ENCODE results near the gene MXD4.

MXD4 gene

GRCh38 chr4:2301225-2301642 lies 39.3 kb upstream of the MXD4 start:
- H3K36me3 ChIP-seq (ENCODE audit: control insufficient read depth in 5 of 5, insufficient read depth in 5 of 5, low read length in 5 of 5): peaks cover 0 to 16% (median 3%) of the 10 kb centered on the region in 5 donors
- H3K9me3 ChIP-seq (ENCODE audit: control insufficient read depth in 5 of 5, low read length in 5 of 5): peaks cover 0 to 7% (median 6%) of the 10 kb centered on the region in 5 donors
- H3K27ac ChIP-seq (ENCODE audit: low read depth, low read length): no peak overlapping the region
- no peak overlapping the region for H3K9ac ChIP-seq (ENCODE audit: low read length in 5 of 5)
- H3K27me3 ChIP-seq (ENCODE audit: control insufficient read depth in 5 of 5, insufficient read depth in 4 of 5, low read length in 5 of 5): no peaks in the 10 kb centered on the region
- H3K4me1 ChIP-seq (ENCODE audit: control insufficient read depth in 5 of 5, insufficient read depth in 5 of 5, low read length in 5 of 5): peaks cover 0 to 10% (median 0%) of the 10 kb centered on the region in 5 donors
- no peak overlapping the region for H3K4me3 ChIP-seq (ENCODE audit: low read depth in 1 of 5, low read length in 5 of 5)

DNA sequence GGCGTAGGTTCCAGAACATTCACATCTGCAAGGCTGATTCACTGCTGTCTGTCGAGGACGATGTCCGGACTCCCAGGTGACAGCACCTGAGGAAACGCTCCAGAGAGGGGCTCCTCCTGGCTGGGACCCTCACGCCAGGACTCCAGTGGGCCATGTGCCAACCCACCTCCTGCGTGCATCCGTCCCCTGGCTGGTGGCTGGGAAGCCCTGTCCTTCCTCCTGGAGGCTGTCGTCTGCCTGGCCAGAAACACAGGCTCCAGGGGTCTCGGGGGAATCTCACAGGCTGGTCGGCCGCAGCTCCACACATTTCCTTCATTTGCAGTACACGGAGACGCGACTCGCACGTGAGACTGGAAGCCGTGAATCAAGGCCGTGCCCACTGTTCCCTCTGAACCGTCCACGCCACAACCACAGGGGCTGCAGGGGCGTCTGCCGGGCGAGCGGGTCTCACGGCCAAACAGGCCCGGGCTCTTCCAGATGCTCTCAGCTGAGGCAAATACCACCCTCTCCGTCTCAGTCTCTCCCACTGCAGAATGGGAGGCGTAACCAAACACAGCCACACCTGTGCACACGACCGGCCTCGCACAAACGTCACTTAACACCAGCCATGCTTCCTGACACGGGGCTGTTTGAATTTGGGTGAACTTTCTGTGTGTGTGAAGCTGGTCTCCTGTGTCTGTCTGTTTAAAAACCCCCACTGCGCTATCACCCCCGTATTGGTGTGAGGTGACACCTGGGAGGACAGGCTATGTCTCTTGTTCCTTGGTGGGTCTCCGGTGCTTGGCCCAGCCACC lies 38.7 kb upstream of the MXD4 start:
- Histone ChIP-seq H3K9me3 (ENCODE audit: control insufficient read depth in 5 of 5, low read length in 5 of 5) (peaks cover 0 to 7% (median 6%) of the 10 kb centered on the region in 5 donors), H3K27ac (ENCODE audit: low read depth, low read length) (no peak overlapping the region)

DNA sequence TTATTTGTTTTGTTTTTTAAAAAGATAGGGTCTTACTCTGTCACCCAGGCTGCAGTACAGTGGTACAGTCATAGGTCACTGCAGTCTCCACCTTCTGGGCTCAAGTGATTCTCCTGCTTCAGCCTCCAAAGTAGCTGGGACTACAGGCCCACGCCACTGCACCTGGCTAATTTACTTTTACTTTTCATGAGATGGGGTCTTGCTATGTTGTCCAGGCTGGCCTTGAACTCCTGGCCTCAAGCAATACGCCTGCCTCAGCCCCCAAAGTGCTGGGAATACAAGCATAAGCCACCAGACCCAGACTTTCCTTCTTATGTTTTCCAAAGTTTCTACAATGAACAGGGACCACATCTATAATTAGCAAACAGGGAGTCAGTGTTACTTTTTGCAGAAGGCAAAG lies 37.9 kb upstream of the MXD4 start:
- Histone ChIP-seq H3K36me3 (ENCODE audit: control insufficient read depth in 5 of 5, insufficient read depth in 5 of 5, low read length in 5 of 5) (peaks cover 0 to 14% (median 0%) of the 10 kb centered on the region in 5 donors), H3K4me1 (ENCODE audit: control insufficient read depth in 5 of 5, insufficient read depth in 5 of 5, low read length in 5 of 5) (peaks cover 0 to 10% (median 0%) of the 10 kb centered on the region in 5 donors), H3K4me3 (ENCODE audit: low read depth in 1 of 5, low read length in 5 of 5) (no peak overlapping the region), H3K27ac (ENCODE audit: low read depth, low read length) (no peak overlapping the region), H3K9me3 (ENCODE audit: control insufficient read depth in 5 of 5, low read length in 5 of 5) (peaks cover 0 to 7% (median 6%) of the 10 kb centered on the region in 5 donors), H3K27me3 (ENCODE audit: control insufficient read depth in 5 of 5, insufficient read depth in 4 of 5, low read length in 5 of 5) (no peaks in the 10 kb centered on the region), H3K9ac (ENCODE audit: low read length in 5 of 5) (no peak overlapping the region)

More for the DNA sequence above, 38.7 kb upstream of the MXD4 start:
- peaks cover 0 to 16% (median 3%) of the 10 kb centered on the region in 5 donors for H3K36me3 ChIP-seq (ENCODE audit: control insufficient read depth in 5 of 5, insufficient read depth in 5 of 5, low read length in 5 of 5)
- H3K9ac ChIP-seq (ENCODE audit: low read length in 5 of 5): no peak overlapping the region
- H3K4me1 ChIP-seq (ENCODE audit: control insufficient read depth in 5 of 5, insufficient read depth in 5 of 5, low read length in 5 of 5): peaks cover 0 to 10% (median 0%) of the 10 kb centered on the region in 5 donors
- H3K4me3 ChIP-seq (ENCODE audit: low read depth in 1 of 5, low read length in 5 of 5): no peak overlapping the region
- no peaks in the 10 kb centered on the region for H3K27me3 ChIP-seq (ENCODE audit: control insufficient read depth in 5 of 5, insufficient read depth in 4 of 5, low read length in 5 of 5)

DNA sequence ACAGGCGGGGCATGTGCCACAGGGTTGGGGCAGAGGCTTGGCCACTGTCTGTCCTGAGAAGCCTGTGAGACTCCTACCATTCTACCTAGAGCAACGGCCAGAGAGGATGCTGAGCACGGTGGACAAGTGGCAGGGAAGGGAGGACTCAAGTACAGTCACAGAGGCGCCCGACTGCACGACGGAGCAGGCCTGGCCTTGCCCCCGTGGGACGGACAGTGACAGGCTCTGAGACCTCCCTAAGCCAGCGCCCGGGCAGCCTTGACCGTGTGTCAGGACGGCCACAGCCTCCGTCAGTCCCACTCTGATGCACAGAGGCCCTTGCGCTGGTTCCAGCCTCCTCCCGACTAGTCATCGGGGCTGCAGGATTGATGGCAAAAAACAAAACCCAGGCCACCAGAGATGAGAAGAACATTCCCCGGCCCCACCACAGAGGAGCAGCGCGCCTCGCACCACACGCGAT lies 36.7 kb upstream of the MXD4 start:
- H3K4me3 ChIP-seq (ENCODE audit: low read depth in 1 of 5, low read length in 5 of 5): no peak overlapping the region
- H3K27ac ChIP-seq (ENCODE audit: low read depth, low read length): no peak overlapping the region

DNA sequence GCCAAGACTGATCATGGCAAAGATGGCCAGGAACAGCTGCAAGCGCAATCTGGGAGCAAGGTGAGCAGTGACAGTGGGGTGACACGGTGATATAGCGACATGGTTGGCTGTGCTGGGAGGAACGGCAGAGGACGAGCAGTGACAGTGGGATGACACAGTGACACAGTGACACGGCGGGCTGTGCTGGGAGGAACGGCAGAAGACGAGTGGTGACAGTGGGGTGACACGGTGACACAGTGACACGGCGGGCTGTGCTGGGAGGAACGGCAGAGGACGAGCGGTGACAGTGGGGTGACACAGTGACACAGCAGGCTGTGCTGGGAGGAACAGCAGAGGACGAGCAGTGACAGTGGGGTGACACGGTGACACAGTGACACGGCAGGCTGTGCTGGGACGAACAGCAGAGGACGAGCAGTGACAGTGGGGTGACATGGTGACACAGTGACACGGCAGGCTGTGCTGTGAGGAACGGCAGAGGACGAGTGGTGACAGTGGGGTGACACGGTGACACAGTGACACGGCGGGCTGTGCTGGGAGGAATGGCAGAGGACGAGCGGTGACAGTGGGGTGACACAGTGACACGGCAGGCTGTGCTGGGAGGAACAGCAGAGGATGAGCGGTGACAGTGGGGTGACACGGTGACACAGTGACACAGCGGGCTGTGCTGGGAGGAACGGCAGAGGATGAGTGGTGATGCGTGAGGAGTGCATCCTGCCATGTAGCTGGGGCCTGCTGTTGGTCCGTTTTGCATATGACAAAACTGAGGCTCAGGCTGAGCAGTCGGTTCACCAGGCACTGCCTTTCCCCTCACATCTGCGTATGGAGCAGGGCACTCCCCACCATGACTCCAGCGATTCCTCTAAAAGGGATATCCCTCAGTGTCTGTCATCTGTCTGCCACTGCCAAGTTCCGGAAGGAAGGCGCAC lies 36.0 kb upstream of the MXD4 start:
- Histone ChIP-seq H3K9ac (ENCODE audit: low read length in 5 of 5) (no peak overlapping the region), H3K36me3 (ENCODE audit: control insufficient read depth in 5 of 5, insufficient read depth in 5 of 5, low read length in 5 of 5) (peaks cover 0 to 12% (median 0%) of the 10 kb centered on the region in 5 donors), H3K27me3 (ENCODE audit: control insufficient read depth in 5 of 5, insufficient read depth in 4 of 5, low read length in 5 of 5) (no peaks in the 10 kb centered on the region), H3K9me3 (ENCODE audit: control insufficient read depth in 5 of 5, low read length in 5 of 5) (peaks cover 0 to 7% (median 6%) of the 10 kb centered on the region in 5 donors), H3K4me1 (ENCODE audit: control insufficient read depth in 5 of 5, insufficient read depth in 5 of 5, low read length in 5 of 5) (peaks cover 0 to 10% (median 0%) of the 10 kb centered on the region in 5 donors), H3K27ac (ENCODE audit: low read depth, low read length) (no peak overlapping the region), H3K4me3 (ENCODE audit: low read depth in 1 of 5, low read length in 5 of 5) (no peak overlapping the region)

More for the DNA sequence above, 36.7 kb upstream of the MXD4 start:
- H3K4me1 ChIP-seq (ENCODE audit: control insufficient read depth in 5 of 5, insufficient read depth in 5 of 5, low read length in 5 of 5): peaks cover 0 to 10% (median 0%) of the 10 kb centered on the region in 5 donors
- peaks cover 0 to 7% (median 6%) of the 10 kb centered on the region in 5 donors for H3K9me3 ChIP-seq (ENCODE audit: control insufficient read depth in 5 of 5, low read length in 5 of 5)
- H3K27me3 ChIP-seq (ENCODE audit: control insufficient read depth in 5 of 5, insufficient read depth in 4 of 5, low read length in 5 of 5): no peaks in the 10 kb centered on the region
- H3K36me3 ChIP-seq (ENCODE audit: control insufficient read depth in 5 of 5, insufficient read depth in 5 of 5, low read length in 5 of 5): peaks cover 0 to 12% (median 0%) of the 10 kb centered on the region in 5 donors
- H3K9ac ChIP-seq (ENCODE audit: low read length in 5 of 5): no peak overlapping the region

- Histone ChIP-seq H3K4me1 (ENCODE audit: control insufficient read depth in 5 of 5, insufficient read depth in 5 of 5, low read length in 5 of 5) (peaks cover 0 to 17% (median 9%) of the 10 kb centered on the region in 5 donors), H3K36me3 (ENCODE audit: control insufficient read depth in 5 of 5, insufficient read depth in 5 of 5, low read length in 5 of 5) (peaks cover 0 to 12% (median 0%) of the 10 kb centered on the region in 5 donors), H3K9ac (ENCODE audit: low read length in 5 of 5) (no peak overlapping the region), H3K27me3 (ENCODE audit: control insufficient read depth in 5 of 5, insufficient read depth in 4 of 5, low read length in 5 of 5) (no peaks in the 10 kb centered on the region), H3K27ac (ENCODE audit: low read depth, low read length) (no peak overlapping the region), H3K4me3 (ENCODE audit: low read depth in 1 of 5, low read length in 5 of 5) (no peak overlapping the region), H3K9me3 (ENCODE audit: control insufficient read depth in 5 of 5, low read length in 5 of 5) (no peaks in the 10 kb centered on the region)
Measured at GRCh38 chr4:2296631-2297601, 35.0 kb upstream of the MXD4 start.

DNA sequence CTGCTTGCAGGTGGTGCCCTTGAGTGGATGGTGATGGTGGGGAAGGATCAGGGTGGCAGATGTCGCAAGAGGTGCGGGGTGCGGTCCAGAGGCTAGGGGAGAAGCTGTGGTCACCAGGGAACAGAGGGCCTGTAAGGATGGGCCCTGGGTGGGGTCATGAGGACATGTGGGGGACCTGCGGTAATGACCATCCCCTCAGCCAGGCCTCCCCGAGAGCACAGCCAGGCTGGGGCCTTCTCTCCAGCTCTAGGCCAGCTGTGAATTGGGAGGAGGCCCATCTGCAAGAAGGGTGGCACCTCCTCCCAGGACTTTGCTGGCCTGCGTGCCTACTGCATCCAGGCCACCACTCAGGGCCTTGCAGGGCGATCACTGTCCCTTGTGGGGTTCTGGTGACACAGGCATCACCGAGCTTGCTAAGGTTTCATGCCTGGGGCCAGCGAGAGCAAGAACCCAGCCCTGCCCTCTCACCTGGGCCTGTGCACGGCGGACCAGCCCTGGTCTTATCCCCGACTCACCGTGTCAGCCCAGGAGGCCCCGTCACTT lies 34.1 kb upstream of the MXD4 start:
- no peak overlapping the region for H3K9ac ChIP-seq (ENCODE audit: low read length in 5 of 5)
- H3K27me3 ChIP-seq (ENCODE audit: control insufficient read depth in 5 of 5, insufficient read depth in 4 of 5, low read length in 5 of 5): no peaks in the 10 kb centered on the region
- H3K4me1 ChIP-seq (ENCODE audit: control insufficient read depth in 5 of 5, insufficient read depth in 5 of 5, low read length in 5 of 5): peaks cover 0 to 26% (median 14%) of the 10 kb centered on the region in 5 donors
- no peaks in the 10 kb centered on the region for H3K9me3 ChIP-seq (ENCODE audit: control insufficient read depth in 5 of 5, low read length in 5 of 5)
- H3K27ac ChIP-seq (ENCODE audit: low read depth, low read length): no peak overlapping the region
- H3K4me3 ChIP-seq (ENCODE audit: low read depth in 1 of 5, low read length in 5 of 5): no peak overlapping the region
- H3K36me3 ChIP-seq (ENCODE audit: control insufficient read depth in 5 of 5, insufficient read depth in 5 of 5, low read length in 5 of 5): peaks cover 0 to 12% (median 0%) of the 10 kb centered on the region in 5 donors

DNA sequence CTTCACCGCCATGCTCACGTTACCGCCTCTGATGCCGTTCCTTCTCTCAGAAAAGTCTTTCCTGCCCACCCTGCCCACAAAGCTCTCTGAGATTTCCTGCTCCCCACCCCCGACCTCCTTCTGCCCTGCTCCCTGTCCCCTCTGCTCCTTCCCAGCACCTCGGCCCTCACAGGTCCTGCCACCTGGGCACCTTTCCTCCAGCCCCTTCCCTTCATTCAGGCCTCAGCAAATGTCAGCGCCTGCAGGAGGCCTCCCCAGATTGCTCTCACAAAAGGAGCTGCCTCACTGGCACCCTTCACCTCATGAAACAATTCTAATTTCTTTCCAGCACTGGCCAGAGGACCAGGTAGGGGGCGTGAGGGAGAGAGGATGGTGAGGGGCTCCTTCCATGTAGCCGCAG lies 33.6 kb upstream of the MXD4 start:
- H3K4me1 ChIP-seq (ENCODE audit: control insufficient read depth in 5 of 5, insufficient read depth in 5 of 5, low read length in 5 of 5): peaks cover 0 to 26% (median 14%) of the 10 kb centered on the region in 5 donors
- H3K4me3 ChIP-seq (ENCODE audit: low read depth in 1 of 5, low read length in 5 of 5): no peak overlapping the region
- H3K9ac ChIP-seq (ENCODE audit: low read length in 5 of 5): no peak overlapping the region
- H3K9me3 ChIP-seq (ENCODE audit: control insufficient read depth in 5 of 5, low read length in 5 of 5): no peaks in the 10 kb centered on the region
- H3K36me3 ChIP-seq (ENCODE audit: control insufficient read depth in 5 of 5, insufficient read depth in 5 of 5, low read length in 5 of 5): peaks cover 0 to 12% (median 0%) of the 10 kb centered on the region in 5 donors
- no peaks in the 10 kb centered on the region for H3K27me3 ChIP-seq (ENCODE audit: control insufficient read depth in 5 of 5, insufficient read depth in 4 of 5, low read length in 5 of 5)
- no peak overlapping the region for H3K27ac ChIP-seq (ENCODE audit: low read depth, low read length)

GRCh38 chr4:2292646-2293108 lies 30.8 kb upstream of the MXD4 start:
- Histone ChIP-seq H3K27ac (ENCODE audit: low read depth, low read length) (no peak overlapping the region), H3K36me3 (ENCODE audit: control insufficient read depth in 5 of 5, insufficient read depth in 5 of 5, low read length in 5 of 5) (peaks cover 0 to 7% (median 0%) of the 10 kb centered on the region in 5 donors), H3K9ac (ENCODE audit: low read length in 5 of 5) (no peak overlapping the region), H3K4me3 (ENCODE audit: low read depth in 1 of 5, low read length in 5 of 5) (no peak overlapping the region), H3K9me3 (ENCODE audit: control insufficient read depth in 5 of 5, low read length in 5 of 5) (no peaks in the 10 kb centered on the region), H3K27me3 (ENCODE audit: control insufficient read depth in 5 of 5, insufficient read depth in 4 of 5, low read length in 5 of 5) (no peaks in the 10 kb centered on the region), H3K4me1 (ENCODE audit: control insufficient read depth in 5 of 5, insufficient read depth in 5 of 5, low read length in 5 of 5) (peaks cover 0 to 18% (median 8%) of the 10 kb centered on the region in 5 donors)

All from subcutaneous abdominal adipose tissue (tissue), 5 donors.